H1 (cell line): ENCODE measurements around the gene L3MBTL4. TPM values are rescaled to one million over a fixed set of nuclear protein-coding genes. Genes with fewer than 3 reads are reported as not detected.

Source experiments
- CTCF ChIA-PET: fragments of 300-600 bp; sonication (Branson Sonifier 250); formaldehyde crosslinking; loops from one replicate; lab custom pipeline; 2021; ENCODE audit not compliant: partially characterized antibody; lab: Charles Lee
- POLR2A ChIA-PET: fragments of 300-600 bp; sonication (Branson Sonifier 250); formaldehyde crosslinking; loops from one replicate; lab custom pipeline; 2021; ENCODE audit warnings: inconsistent platforms; ENCODE audit not compliant: partially characterized antibody; lab: Charles Lee
- DNase-seq, 2 experiments: peaks; one replicate each; pipeline versions ENCODE4 v3.0.0 to v3.0.0-alpha.2; 2010 to 2022; ENCODE audit warnings: low spot score in 2 of 2, low read depth in 1 of 2, mixed read lengths in 1 of 2
- FAIRE-seq: peaks from 2 replicates; lab custom pipeline; 2011; peaks lifted over from hg19 to GRCh38; lab: Jason Lieb, UNC
- H2AFZ ChIP-seq: 2 replicates; pipeline ENCODE4 v1.8.1; 2012; ENCODE audit warnings: low read length, inconsistent platforms
- H2AK5ac ChIP-seq: 2 replicates; pipeline ENCODE4 v1.6.1; 2013; ENCODE audit warnings: low read depth, low read length
- H2BK120ac ChIP-seq: replicated peaks from 2 replicates; pipeline ENCODE3; 2013; ENCODE audit warnings: low read depth, low read length, inconsistent platforms
- H2BK12ac ChIP-seq: 2 replicates; pipeline ENCODE4 v1.6.1; 2013; ENCODE audit warnings: low read depth, low read length
- H2BK15ac ChIP-seq: 2 replicates; pipeline ENCODE4 v1.6.1; 2013; ENCODE audit warnings: low read length
- H2BK20ac ChIP-seq: 2 replicates; pipeline ENCODE4 v1.6.1; 2013; ENCODE audit warnings: low read length
- H2BK5ac ChIP-seq: 2 replicates; pipeline ENCODE4 v1.6.1; 2013; ENCODE audit warnings: low read depth, low read length
- H3K14ac ChIP-seq: 2 replicates; pipeline ENCODE4 v1.6.1; 2013; ENCODE audit warnings: inconsistent platforms; ENCODE audit not compliant: insufficient read length
- H3K18ac ChIP-seq: 2 replicates; pipeline ENCODE4 v1.6.1; 2013; ENCODE audit warnings: low read length; ENCODE audit errors: extremely low read depth
- H3K23ac ChIP-seq: 2 replicates; pipeline ENCODE4 v1.6.1; 2013; ENCODE audit warnings: inconsistent platforms; ENCODE audit not compliant: insufficient read length
- H3K23me2 ChIP-seq: 2 replicates; pipeline ENCODE4 v1.6.1; 2013; ENCODE audit warnings: low read depth, low read length
- H3K27ac ChIP-seq: 2 replicates; pipeline ENCODE4 v1.6.1; 2011; ENCODE audit warnings: low read depth, low read length, inconsistent platforms
- H3K27me3 ChIP-seq, 4 experiments: replicated peaks in 1 of 4; 1 replicate in 1 of 4; 2 replicates in 3 of 4; pipeline versions ENCODE4 v1.6.1 to v1.8.1; 2011 to 2013; ENCODE audit warnings: low read length in 3 of 4, mild to moderate bottlenecking in 3 of 4, inconsistent platforms in 2 of 4, mixed read lengths in 2 of 4, moderate library complexity in 1 of 4; ENCODE audit not compliant: control insufficient read depth in 3 of 4, insufficient read depth in 3 of 4; ENCODE audit errors: extremely low read depth in 1 of 4
- H3K36me3 ChIP-seq, 4 experiments: 2 replicates each; pipeline versions ENCODE4 v1.6.1 to v1.8.1; 2011 to 2013; ENCODE audit warnings: mild to moderate bottlenecking in 4 of 4, low read length in 3 of 4, moderate library complexity in 2 of 4, control low read depth in 1 of 4, inconsistent platforms in 1 of 4; ENCODE audit not compliant: insufficient read depth in 4 of 4, control insufficient read depth in 2 of 4
- H3K4ac ChIP-seq: replicated peaks from 2 replicates; pipeline ENCODE3; 2013; ENCODE audit warnings: low read length, low read depth, mixed read lengths, inconsistent platforms; ENCODE audit not compliant: insufficient read length
- H3K4me1 ChIP-seq, 4 experiments: replicated peaks in 1 of 4; 1 replicate in 1 of 4; 2 replicates in 3 of 4; pipeline versions ENCODE4 v1.6.1 to v1.8.1; 2011 to 2013; ENCODE audit warnings: low read length in 3 of 4, inconsistent platforms in 2 of 4, mixed read lengths in 1 of 4; ENCODE audit not compliant: insufficient read depth in 4 of 4, control insufficient read depth in 3 of 4
- H3K4me2 ChIP-seq, 2 experiments: 2 replicates each; pipeline versions ENCODE4 v1.6.1 to v1.8.1; 2011 to 2013; ENCODE audit warnings: low read depth in 2 of 2, low read length in 2 of 2, control low read depth in 1 of 2, inconsistent platforms in 1 of 2, mild to moderate bottlenecking in 1 of 2; ENCODE audit not compliant: insufficient read depth in 1 of 2
- H3K4me3 ChIP-seq, 4 experiments: fragments of 200-600, 300-600 bp in 1 of 4; sonication (generic), shearing (Covaris generic), sonication (Bioruptor Twin) in 1 of 4; 2 replicates each; pipeline versions ENCODE4 v1.5.1 to v1.8.1; 2011 to 2016; ENCODE audit warnings: low read length in 4 of 4, low read depth in 3 of 4, control low read depth in 2 of 4, inconsistent platforms in 2 of 4, mild to moderate bottlenecking in 2 of 4, mixed read lengths in 1 of 4, moderate library complexity in 1 of 4; ENCODE audit not compliant: insufficient read depth in 2 of 4; ENCODE audit errors: extremely low read depth in 1 of 4
- H3K56ac ChIP-seq: replicated peaks from 2 replicates; pipeline ENCODE3; 2013; ENCODE audit warnings: low read depth, mild to moderate bottlenecking, mixed read lengths, low read length, inconsistent platforms; ENCODE audit not compliant: insufficient read length
- H3K79me1 ChIP-seq: 2 replicates; pipeline ENCODE4 v1.6.1; 2013; ENCODE audit warnings: low read depth, low read length, control low read depth
- H3K79me2 ChIP-seq, 2 experiments: 2 replicates each; pipeline versions ENCODE4 v1.6.1 to v1.8.1; 2012 to 2013; ENCODE audit warnings: low read length in 2 of 2, mild to moderate bottlenecking in 2 of 2, inconsistent platforms in 1 of 2; ENCODE audit not compliant: insufficient read depth in 2 of 2, control insufficient read depth in 1 of 2
- H3K9ac ChIP-seq, 4 experiments: replicated peaks in 1 of 4; 1 replicate in 1 of 4; 2 replicates in 3 of 4; pipeline versions ENCODE4 v1.6.1 to v1.8.1; 2011 to 2013; ENCODE audit warnings: low read depth in 3 of 4, low read length in 3 of 4, control low read depth in 2 of 4, mild to moderate bottlenecking in 2 of 4, moderate library complexity in 2 of 4, inconsistent platforms in 1 of 4; ENCODE audit errors: extremely low read depth in 1 of 4
- H3K9me3 ChIP-seq, 2 experiments: 2 replicates each; pipeline versions ENCODE4 v1.6.1 to v1.8.1; 2012 to 2013; ENCODE audit warnings: mild to moderate bottlenecking in 2 of 2, moderate library complexity in 2 of 2, control low read depth in 1 of 2, inconsistent platforms in 1 of 2, low read depth in 1 of 2, low read length in 1 of 2, mixed read lengths in 1 of 2; ENCODE audit not compliant: insufficient read depth in 2 of 2
- H4K20me1 ChIP-seq, 2 experiments: replicated peaks in 1 of 2; 2 replicates each; pipeline versions ENCODE3 to v1.8.1; 2011 to 2013; ENCODE audit warnings: inconsistent platforms in 2 of 2, low read length in 2 of 2, mild to moderate bottlenecking in 1 of 2; ENCODE audit not compliant: insufficient read depth in 2 of 2, control insufficient read depth in 1 of 2
- H4K5ac ChIP-seq: 2 replicates; pipeline ENCODE4 v1.6.1; 2013; ENCODE audit warnings: low read length, low read depth, mixed read lengths, inconsistent platforms; ENCODE audit not compliant: insufficient read length
- H4K8ac ChIP-seq: 2 replicates; pipeline ENCODE4 v1.8.0; 2013; ENCODE audit warnings: mild to moderate bottlenecking, moderate library complexity, low read length, inconsistent platforms; ENCODE audit not compliant: insufficient read depth; ENCODE audit errors: extremely low read depth
- H4K91ac ChIP-seq: replicated peaks from 2 replicates; pipeline ENCODE3; 2013; ENCODE audit warnings: low read length, mixed read lengths, inconsistent platforms; ENCODE audit not compliant: insufficient read length
- BCL11A ChIP-seq, 2 experiments: IDR thresholded peaks; one replicate each; pipeline ENCODE4 v1.6.1; 2011; ENCODE audit warnings: low read depth in 2 of 2, low read length in 2 of 2, mild to moderate bottlenecking in 2 of 2
- CHD1 ChIP-seq: IDR thresholded peaks from 2 replicates; pipeline ENCODE4 v1.6.1; 2012; ENCODE audit warnings: low read depth, low read length, improper control_type of control experiment
- GTF2F1 ChIP-seq: IDR thresholded peaks from 2 replicates; pipeline ENCODE4 v1.6.1; 2012; ENCODE audit warnings: low read depth, low read length, improper control_type of control experiment, borderline replicate concordance
- HDAC2 ChIP-seq, 2 experiments: fragments of 300-600 bp in 1 of 2; sonication (generic) in 1 of 2; IDR thresholded peaks; 2 replicates each; pipeline ENCODE4 v1.6.1; 2011 to 2012; ENCODE audit warnings: low read depth in 2 of 2, low read length in 2 of 2, mild to moderate bottlenecking in 2 of 2, moderate library complexity in 2 of 2, borderline replicate concordance in 1 of 2, inconsistent platforms in 1 of 2
- JUN ChIP-seq: IDR thresholded peaks from 2 replicates; pipeline ENCODE4 v1.6.1; 2011; ENCODE audit warnings: low read depth, mild to moderate bottlenecking, improper control_type of control experiment, low read length
- NANOG ChIP-seq: IDR thresholded peaks from 2 replicates; pipeline ENCODE4 v1.6.1; 2011; ENCODE audit warnings: low read length, low read depth, mild to moderate bottlenecking, inconsistent platforms; ENCODE audit not compliant: insufficient read depth, poor library complexity, severe bottlenecking
- PHF8 ChIP-seq: fragments of 200-600 bp; sonication (generic); conservative IDR thresholded peaks from 2 replicates; pipeline ENCODE4 v1.7.1; 2012; ENCODE audit warnings: low read depth, mild to moderate bottlenecking, inconsistent platforms, low read length, moderate library complexity
- RNF2 ChIP-seq: fragments of 200-900, 300-1000 bp; sonication (generic); IDR thresholded peaks from 2 replicates; pipeline ENCODE4 v1.7.1; 2016; ENCODE audit warnings: borderline replicate concordance, low read depth, mild to moderate bottlenecking, antibody characterized with exemption, low read length; ENCODE audit not compliant: poor library complexity, severe bottlenecking; ENCODE audit errors: missing control alignments
- SP1 ChIP-seq: IDR thresholded peaks from 2 replicates; pipeline ENCODE4 v1.6.1; 2011; ENCODE audit warnings: low read depth, low read length
- SUZ12 ChIP-seq: fragments of 200-600 bp; sonication (generic); IDR thresholded peaks from 2 replicates; pipeline ENCODE4 v1.6.1; 2012; ENCODE audit warnings: mild to moderate bottlenecking, inconsistent platforms, low read length, moderate library complexity, mixed read lengths
- TCF12 ChIP-seq: IDR thresholded peaks from 2 replicates; pipeline ENCODE4 v1.6.1; 2011; ENCODE audit warnings: low read depth, mild to moderate bottlenecking, low read length
- YY1 ChIP-seq: IDR thresholded peaks from 2 replicates; pipeline ENCODE4 v1.6.1; 2011; ENCODE audit warnings: low read depth, mild to moderate bottlenecking, low read length
- ZNF274 ChIP-seq: IDR thresholded peaks from 2 replicates; pipeline ENCODE4 v1.7.0; 2012; ENCODE audit warnings: low read length, borderline replicate concordance; ENCODE audit errors: extremely low read depth
- WGBS, 2 experiments: shearing (Covaris generic) in 1 of 2; methylation state at CpG; one replicate each; pipeline versions ENCODE4 v1.1.6 to v1.1.7; 2013 to 2015; ENCODE audit warnings: low lambda C conversion rate in 2 of 2, mixed read lengths in 2 of 2, inconsistent platforms in 1 of 2, low coverage in 1 of 2, missing lambda C conversion rate in 1 of 2; ENCODE audit not compliant: insufficient replicate concordance in 2 of 2, insufficient coverage in 1 of 2, insufficient read length in 1 of 2; ENCODE audit errors: extremely low coverage in 1 of 2, missing lambda C conversion rate in 1 of 2; 5-methylcytosine and 5-hydroxymethylcytosine counted together
- polyA plus RNA-seq, 7 experiments: library from polyadenylated mRNA; depleted of rRNA in 3 of 7; stranded (reverse) in 5 of 7; unstranded in 2 of 7; fragments of >200 nt in 5 of 7; fragments of 200-250 nt in 2 of 7; gene quantifications; 1 replicate in 5 of 7; 2 replicates in 1 of 7; 4 replicates in 1 of 7; pipeline versions ENCODE4 v1.2.1 to v1.2.3, GENCODE V29; 2011 to 2013; ENCODE audit warnings: missing spikeins in 2 of 7, mixed read lengths in 2 of 7
- total RNA-seq: library from RNA; stranded (reverse); fragmentation: NEBNext Ultra II Directional; extraction: Animal tissue kit (Norgen Biotek cat#: 25700); gene quantifications from 2 replicates; pipeline ENCODE4 v1.2.1, GENCODE V29; 2021
- TF ChIP-seq, protein P1 (sequence below): IDR thresholded peaks from 2 replicates; pipeline ENCODE4 v1.6.1; 2011; ENCODE audit warnings: low read depth, mild to moderate bottlenecking, low read length; ENCODE audit not compliant: insufficient read depth

The L3MBTL4 gene
- total and polyA plus RNA-seq, 2 of the 8 experiments (the other 6 are each of a cell fraction or from before 2014, with no cell fraction given) = 1.0 to 2.1 TPM

DNA sequence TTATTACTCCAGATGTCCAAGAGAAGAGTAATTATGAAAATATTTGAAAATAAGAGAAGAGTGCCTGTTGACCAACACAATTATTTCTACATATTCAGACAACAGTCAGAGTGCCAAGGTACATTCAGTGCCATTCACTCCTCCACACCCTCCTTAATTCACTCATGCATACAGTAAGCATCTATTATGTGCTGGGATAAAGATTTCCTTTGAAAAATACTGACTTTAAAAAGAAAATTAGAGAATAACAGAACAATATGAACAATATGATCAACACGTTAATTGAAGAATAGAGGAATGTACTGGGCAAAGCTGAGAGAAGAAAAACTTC, 203.6 kb downstream of the L3MBTL4 start:
- no peak overlapping the region for H4K91ac ChIP-seq
- H3K27me3 ChIP-seq = no peaks in the 10 kb centered on the region
- no peak overlapping the region for H3K4ac ChIP-seq
- H3K27ac ChIP-seq = no peak overlapping the region
- H4K20me1 ChIP-seq = no peaks in the 10 kb centered on the region
- no peaks in the 10 kb centered on the region for H3K79me1 ChIP-seq
- no peak overlapping the region for H2BK12ac ChIP-seq
- no peak overlapping the region for H2BK15ac ChIP-seq
- no peak overlapping the region for H2AK5ac ChIP-seq
- H3K23ac ChIP-seq = no peak overlapping the region
- H3K9ac ChIP-seq = no peak overlapping the region
- no peaks in the 10 kb centered on the region for H3K79me2 ChIP-seq
- WGBS, 2 experiments = 94% methylated on average over 1 of the region's 1 CpG; no CpG with 5 or more reads in 1 of the 2 experiments
- H3K14ac ChIP-seq = no peak overlapping the region
- no peaks in the 10 kb centered on the region for H3K36me3 ChIP-seq
- no peak overlapping the region for H3K4me2 ChIP-seq
- no peak overlapping the region for H4K8ac ChIP-seq
- H4K5ac ChIP-seq = no peak overlapping the region
- H3K4me1 ChIP-seq = peaks cover 0 to 5% (median 2%) of the 10 kb centered on the region in 4 experiments; a peak in 2 of 7 replicates
- no peak overlapping the region for H3K18ac ChIP-seq
- no peak overlapping the region for H2BK20ac ChIP-seq
- ChIA-PET CTCF (no interaction called here), POLR2A (no interaction called here)
- no peak overlapping the region for H2BK120ac ChIP-seq
- no peaks in the 10 kb centered on the region for H3K23me2 ChIP-seq
- H3K56ac ChIP-seq = no peak overlapping the region
- no peaks in the 10 kb centered on the region for H3K9me3 ChIP-seq
- no peak overlapping the region for H2AFZ ChIP-seq
- DNase-seq (no peak), FAIRE-seq (no peak)
- no peak overlapping the region for H2BK5ac ChIP-seq
- H3K4me3 ChIP-seq = no peak overlapping the region
- TF ChIP-seq, protein P1, sequence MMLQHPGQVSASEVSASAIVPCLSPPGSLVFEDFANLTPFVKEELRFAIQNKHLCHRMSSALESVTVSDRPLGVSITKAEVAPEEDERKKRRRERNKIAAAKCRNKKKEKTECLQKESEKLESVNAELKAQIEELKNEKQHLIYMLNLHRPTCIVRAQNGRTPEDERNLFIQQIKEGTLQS = no peak
- TF ChIP-seq SUZ12 = no peak
- TF ChIP-seq HDAC2 (IDR thresholded peaks at IDR 0.05; ENCODE audit: borderline replicate concordance in 1 of 2, low read depth in 2 of 2, low read length in 2 of 2) = no peak
- no peak for TF ChIP-seq RNF2
- TF ChIP-seq ZNF274 = no peak
- TF ChIP-seq NANOG = no peak
- TF ChIP-seq SP1 = no peak
- TF ChIP-seq JUN = no peak
- no peak for TF ChIP-seq PHF8
- TF ChIP-seq CHD1 = no peak
- TF ChIP-seq TCF12 = no peak
- TF ChIP-seq BCL11A (IDR thresholded peaks at IDR 0.05; ENCODE audit: low read depth in 2 of 2, low read length in 2 of 2) = no peak
- no peak for TF ChIP-seq YY1
- no peak for TF ChIP-seq GTF2F1
